ENCODE results near the gene STBD1.
"Not testable (repeated sequence)": the region's sequence is repeated elsewhere in the genome, so short reads cannot be mapped to it uniquely, and the experiment has no call there.

The STBD1 gene

DNA sequence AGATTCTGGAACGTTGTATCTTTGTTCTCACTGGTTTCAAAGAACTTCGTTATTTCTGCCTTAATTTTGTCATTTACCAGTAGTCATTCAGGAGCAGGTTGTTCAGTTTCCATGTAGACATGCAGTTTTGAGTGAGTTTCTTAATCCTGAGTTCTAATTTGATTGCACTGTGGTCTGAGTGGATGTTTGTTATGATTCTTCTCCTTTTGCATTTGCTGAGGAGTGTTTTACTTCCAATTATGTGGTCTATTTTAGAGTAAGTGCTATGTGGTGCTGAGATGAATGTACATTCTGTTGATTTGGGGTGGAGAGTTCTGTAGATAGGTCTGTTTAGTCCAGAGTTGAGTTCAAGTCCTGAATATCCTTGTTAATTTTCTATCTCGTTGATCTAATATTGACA lies 18.7 kb upstream of the STBD1 start:
- DNase-seq, result not testable (repeated sequence)

DNA sequence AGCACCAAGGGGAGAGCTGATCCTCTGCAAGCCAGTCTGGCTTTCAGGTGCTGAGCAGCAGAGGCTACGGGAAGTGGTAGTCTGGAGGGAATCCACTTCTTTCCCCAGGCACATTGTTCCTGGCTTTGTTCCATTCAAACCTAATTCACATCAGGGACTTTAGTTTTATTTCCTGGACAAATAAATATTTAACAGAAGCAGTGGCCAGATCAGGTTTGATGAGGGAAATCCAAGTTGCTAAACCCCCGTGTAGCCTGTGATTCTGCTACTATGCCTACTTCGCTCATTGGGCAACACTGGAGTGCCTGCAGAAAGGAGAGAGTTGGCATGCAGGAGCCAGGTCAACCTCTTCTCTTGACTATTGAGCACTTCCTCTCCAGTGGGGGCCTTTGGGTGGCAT lies 13.8 kb upstream of the STBD1 start:
- DNase-seq, result no peak

DNA sequence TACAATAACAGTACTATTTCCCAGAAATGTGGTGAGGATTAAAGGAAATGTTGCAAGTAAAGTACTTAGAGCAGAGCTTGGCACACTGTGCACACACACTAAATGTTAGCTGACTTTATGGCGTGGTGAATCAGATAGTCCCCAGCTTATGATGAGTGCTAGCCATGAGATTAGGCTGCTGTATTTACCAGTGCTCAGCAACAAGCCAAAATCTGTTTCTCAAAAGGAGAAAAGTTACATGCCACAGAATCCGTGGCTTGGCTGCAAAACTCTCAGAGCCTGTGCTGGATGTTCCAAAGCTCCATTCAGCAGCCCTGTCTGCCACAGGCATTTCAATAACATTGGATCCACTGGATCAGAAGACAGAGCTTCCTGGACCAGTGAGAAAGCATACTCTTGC lies 12.8 kb upstream of the STBD1 start:
- no peak for DNase-seq

DNA sequence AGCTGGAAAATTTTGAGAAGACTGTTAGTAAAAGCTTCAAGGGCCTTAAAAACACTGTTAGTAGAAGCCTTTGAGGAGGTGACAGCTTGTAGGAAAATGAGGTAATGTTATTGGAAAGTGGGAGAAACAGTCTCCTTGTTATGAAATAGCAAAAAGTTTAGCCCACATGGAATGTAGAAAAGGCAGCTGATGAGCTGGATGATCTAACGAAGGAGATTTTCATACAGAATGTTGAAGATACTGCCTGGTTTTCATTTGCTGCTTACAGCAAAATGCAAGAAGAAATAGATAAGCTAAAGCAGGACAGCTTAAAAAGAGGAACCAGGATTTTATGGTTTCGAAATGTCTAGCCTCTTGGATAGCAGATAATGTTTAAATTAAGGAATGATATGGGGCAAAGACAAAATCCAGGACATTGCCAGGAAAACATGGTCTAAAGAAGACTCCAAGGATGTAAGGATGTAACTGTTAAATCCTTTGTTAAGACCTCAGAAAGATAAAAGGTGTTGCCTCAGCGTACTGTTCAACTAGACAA lies 10.2 kb upstream of the STBD1 start:
- no peak for DNase-seq

DNA sequence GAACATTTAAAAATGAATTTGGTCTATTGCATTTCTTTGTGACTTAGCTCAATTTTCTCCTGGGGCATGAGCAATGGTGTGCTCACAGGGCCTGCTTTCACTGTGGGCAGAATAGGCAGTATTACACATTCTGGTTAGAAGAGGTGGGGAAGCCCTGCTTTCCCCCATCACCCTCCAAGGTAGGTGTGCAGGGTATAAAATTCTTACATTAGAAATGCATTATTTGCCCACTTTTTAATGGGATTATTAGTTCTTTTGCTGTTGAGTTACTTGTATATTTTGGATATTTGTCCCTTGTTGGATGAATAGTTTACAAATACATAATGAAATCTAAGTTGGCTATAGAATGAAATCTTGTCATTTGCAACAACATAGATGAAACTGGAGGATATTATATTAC lies 8.3 kb upstream of the STBD1 start:
- DNase-seq, result no peak

DNA sequence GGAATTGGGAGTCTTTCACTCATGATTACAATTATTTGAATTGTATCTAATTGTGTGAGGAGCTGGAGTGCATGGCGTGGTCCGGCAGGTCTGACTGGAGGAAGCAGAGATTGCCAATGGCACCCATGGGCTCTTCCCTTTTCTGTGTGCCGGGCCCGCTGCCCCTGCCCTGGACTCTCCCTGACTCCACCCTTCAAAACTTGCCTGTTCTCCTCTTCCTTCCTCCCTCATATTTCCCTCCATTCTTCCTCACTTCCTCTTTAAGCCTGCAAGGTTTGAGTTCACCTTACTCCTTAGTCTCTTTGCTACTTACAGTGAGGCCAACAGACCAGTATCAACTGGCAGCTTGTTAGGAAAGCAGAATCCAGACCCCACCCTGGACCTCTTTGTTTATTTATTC lies 6.5 kb upstream of the STBD1 start:
- no peak for DNase-seq

DNA sequence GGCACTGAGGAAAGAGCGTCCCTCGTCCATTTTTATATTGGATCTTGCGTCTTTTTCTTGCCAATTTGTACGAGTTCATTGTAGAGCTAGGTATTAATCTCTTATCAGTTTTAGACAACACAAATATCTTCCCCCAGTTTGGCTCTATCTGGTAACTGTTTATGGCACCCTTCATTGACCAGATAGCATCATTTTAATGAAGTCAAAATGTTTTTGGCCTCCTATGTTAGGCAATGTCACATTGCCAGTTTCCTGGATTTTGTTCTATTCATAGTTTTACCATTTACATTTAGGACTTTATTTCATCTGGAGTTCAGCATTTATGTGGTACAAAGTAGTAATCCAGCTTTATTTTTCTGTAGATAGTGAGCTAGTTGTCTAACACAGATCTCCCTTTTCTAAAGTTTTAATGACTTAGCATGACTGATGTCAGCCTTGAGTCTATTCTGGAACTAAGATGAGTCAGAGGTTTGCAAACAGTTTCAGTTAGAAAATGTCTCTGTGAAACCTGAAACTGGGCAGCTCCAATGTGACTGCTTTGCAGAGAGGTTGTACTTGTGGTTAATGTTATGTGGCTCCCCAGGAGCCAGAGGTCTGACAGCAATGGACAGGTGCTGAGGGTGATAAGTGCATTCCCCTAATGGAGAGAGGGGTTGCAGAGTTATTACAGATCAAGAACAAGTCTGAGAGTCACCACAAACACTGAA lies 5.3 kb upstream of the STBD1 start:
- no peak for DNase-seq

DNA sequence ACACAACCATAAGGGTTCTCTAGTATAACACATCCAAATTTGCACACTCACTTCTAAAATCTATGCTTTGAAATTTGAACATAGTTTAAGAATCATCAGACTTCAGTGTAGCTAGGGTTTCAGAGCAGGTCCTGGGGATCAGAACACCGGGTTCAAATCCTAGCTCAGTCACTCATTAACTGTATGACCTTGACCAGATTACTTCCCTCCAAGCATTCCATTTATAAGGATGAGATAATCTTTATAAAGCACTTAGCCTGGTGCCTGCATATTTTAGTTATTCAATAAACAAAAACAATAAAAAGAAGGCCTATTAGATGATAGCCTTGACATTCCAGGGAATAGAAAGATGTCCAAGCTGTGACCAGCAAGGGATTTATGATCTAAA lies 4.8 kb upstream of the STBD1 start:
- DNase-seq, result no peak

DNA sequence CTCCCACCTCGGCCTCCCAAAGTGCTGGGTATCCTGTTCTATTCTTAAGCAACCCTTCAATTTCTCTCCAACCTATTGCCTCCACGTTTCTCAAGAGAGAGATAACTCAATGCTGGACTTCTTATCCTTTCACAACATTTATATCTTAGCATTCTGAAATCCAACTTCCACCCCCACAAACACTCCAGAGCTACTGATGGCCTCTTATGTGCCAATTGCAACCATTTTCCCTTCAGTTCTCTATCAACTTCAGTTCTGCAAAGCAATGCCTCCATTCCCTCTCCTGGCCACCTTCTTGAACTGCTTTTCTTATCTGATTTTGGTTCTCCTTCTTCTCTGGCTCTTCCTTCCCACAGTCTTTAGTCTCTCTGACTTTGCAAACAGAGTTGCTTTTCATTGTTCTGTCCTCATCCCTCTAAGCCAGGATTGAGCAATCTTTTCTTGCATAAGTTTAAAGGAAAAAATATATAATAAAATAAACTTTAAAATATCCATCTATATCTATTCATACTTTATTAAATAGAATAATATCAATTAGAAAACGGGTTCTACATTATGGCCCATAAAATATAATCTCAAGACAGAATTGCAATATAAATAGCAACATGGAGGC lies 3.6 kb upstream of the STBD1 start:
- DNase-seq, result no peak

DNA sequence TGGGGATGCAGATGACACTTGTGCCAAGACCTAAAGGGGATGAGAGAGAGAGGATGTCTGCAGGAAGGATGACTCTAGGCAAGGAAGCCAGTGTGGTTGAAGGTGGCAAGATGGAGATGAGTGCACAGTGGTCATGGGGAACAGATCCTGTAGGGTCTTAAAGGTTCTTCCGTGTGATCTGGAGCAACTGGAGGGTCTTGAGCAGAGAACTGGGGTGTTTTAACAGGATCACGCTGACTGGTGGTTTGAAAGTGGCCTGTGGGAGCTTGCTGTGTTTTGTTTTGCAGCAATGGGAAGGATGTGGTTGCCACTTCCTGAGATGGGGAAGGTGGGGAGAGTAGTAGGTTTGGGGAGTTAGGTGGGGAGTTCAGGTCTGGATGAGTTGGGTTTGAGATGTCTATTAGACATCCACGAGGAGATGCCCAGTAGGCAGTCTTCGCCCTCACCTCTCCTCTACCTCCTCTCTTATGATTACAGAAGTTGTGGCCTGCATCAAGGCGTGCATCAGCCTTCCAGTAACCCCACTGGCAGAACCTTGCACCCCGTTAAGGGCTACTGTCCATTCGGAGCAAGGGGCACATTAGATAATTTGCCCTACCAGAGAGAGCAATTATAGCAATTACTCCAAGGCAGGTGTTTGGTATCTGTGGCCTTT lies 1.4 kb upstream of the STBD1 start:
- peak; percentile 13 for DNase-seq

DNA sequence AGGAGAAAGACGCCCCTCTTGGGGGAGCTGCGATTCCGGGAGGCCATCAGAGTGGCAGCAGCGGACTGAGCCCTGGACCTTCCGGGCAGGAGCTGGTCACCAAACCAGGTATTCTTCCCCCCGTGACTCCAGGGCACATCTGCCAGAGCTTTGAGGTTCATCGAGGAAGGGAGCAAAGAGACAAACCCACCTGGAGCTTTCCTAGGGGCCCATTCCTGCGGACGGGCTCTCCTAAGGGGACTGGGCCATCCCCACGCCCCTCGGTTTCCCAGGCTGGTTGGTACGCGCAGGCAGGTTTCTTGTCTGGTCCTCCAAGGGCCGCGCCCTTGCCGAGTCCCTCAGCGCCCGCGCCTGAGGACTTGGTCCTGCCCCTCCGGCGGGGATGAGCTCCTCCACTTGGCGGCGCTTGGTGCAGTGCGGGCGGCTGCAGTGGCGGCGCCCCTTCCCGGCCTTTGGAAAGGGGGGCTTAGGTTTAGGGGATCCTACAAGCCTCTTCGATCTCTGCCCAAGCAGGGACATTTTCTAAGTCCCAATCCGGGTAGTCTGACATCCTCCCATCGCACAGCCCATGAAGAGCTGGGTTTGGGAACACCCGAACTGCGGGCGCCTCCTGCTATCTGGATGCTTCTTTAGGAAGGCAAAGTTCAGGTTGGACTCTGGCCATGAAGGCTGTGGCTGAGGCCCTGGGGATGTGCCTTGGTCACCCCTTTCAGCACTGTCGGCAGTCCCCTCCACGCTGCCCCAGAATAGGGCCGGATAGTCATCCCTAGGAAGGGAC lies 538 bp downstream of the STBD1 start:
- no peak for DNase-seq

DNA sequence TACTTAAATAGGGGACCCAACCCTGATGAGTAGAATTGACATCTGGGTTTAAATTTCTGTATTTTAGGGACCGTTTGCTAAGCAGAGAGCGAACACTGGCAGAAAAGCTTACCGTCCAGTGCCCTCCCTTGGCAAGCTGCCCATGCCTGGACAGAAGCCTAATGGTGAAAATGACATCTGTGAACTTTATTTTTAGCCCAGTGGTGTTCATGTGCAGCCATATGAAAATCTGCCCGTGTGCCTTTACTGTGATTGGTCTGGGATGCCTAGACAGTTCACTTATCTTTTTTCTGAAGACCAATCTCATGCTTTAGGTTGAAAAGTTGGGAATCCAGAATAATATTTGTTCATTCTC lies 1.1 kb downstream of the STBD1 start:
- no peak for DNase-seq

DNA sequence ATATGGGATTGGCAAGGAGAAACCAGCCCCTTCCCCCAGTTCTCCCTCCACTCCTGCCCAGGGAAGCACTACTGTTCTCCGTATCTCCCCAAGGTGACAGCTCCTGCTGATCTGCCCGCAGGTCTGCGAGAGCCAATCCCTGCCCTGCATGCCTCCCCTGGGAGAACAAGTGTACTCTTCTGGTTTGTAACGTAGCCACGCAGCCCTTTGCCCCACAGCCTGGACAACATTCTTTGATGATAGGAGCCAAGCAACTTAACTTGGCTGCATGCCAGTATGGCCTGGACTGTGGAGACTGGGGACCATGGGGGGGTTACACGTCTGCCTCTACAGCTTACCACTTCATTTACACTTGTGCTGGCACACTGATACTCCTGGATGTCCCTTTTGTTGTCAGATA lies 2.0 kb downstream of the STBD1 start:
- no peak for DNase-seq

DNA sequence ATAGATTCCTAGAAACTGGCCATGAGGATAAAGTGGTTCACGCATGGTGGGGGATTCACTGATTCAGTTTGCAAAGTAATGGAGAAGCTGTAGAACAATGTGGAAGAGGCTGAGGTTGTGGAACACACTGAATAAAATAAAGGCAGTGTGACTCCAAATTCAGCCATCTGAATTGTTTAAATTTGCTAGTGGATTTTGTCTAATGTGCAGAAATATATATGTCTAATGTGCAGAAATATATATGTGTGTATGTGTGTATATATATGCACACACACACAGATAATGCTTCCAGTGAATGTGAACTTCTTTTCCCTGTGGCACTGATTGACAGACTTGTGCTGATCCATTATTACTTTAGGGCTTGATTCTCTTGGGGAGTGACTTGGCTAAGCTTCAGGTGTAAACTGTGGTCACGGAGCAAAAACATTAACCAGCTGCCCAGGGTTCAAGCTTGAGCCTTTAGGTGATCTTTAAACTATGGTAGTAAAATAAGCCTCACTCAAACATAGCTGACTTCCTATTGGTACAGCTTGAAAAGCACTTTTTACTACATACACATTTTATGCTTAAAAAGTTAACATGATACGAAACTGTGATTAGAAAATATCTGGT lies 3.5 kb downstream of the STBD1 start:
- DNase-seq, result no peak

DNA sequence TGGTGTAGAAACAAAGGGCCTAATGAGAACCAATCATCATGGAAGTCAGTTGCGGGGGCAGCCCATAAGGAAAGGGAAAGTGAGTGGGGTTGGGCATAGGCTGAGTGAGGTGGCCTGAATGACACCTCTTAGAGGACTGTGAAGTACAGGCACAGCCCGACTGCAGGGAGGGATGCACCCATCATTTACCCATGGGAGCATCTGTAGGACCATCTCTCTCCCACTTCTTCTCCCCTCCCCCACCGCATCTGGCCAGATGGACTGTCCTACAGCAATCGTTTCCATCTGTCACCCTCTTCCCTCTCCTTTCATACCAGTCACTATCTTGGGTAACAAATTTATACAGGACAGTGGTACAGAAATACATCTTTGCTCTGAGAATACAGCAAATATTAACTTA lies 4.2 kb downstream of the STBD1 start:
- no peak for DNase-seq

DNA sequence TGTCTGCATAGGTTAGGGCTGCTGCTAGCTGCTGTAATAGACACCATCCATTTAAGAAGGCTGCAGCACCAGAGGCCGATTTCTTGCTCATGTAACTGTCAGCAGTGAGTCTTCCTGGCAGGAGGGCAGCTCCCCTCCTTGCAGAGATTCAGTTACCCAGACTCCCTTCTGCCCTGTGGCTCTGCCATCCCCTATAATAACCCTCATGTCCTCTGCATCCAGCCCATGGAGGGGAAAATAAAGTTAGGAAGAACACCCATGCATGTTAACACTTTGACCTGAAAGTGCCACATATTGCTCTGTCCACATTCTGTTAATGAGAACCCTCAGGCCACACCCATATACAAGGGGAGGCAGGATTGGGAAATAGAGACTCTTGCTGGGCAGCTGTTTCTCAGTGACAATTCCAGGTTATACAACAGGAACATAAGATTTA lies 5.4 kb downstream of the STBD1 start:
- DNase-seq, result no peak

DNA sequence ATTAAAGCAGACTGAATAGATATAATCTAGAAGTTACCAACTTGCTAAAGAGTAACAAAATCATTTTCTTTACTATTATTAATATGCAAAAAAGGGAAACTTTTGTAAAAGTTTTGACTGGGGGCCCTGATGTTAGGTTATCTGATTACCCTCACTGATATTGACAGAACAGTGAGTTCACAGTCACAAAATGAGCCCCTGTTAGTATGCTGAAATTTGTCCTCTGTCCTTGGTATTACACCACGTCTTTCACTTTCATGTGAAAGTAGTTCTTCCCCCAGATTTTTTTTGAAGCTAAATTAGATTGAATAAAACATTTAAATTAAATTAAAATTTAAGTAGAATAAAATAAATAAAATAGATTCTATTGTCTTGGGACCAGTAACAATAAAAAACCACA lies 5.9 kb downstream of the STBD1 start:
- no peak for DNase-seq

DNA sequence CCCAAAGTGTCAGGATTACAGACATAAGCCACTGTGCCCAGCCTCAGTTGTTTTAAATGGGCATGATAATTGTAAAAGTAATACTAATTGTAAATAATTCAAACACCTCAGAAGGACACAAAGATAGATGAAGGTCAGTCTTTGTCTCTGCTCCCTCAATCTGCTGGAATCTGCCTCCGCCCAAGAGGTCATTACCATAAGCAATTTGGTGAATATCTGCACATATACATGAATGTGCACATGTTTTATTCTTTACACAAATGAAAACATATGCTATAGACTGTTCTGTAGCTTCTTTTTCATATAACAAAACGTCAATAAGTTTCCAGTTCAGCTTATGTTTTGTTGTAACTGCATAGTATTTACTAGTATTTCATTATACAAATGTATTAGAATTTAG lies 7.0 kb downstream of the STBD1 start:
- no peak for DNase-seq

DNA sequence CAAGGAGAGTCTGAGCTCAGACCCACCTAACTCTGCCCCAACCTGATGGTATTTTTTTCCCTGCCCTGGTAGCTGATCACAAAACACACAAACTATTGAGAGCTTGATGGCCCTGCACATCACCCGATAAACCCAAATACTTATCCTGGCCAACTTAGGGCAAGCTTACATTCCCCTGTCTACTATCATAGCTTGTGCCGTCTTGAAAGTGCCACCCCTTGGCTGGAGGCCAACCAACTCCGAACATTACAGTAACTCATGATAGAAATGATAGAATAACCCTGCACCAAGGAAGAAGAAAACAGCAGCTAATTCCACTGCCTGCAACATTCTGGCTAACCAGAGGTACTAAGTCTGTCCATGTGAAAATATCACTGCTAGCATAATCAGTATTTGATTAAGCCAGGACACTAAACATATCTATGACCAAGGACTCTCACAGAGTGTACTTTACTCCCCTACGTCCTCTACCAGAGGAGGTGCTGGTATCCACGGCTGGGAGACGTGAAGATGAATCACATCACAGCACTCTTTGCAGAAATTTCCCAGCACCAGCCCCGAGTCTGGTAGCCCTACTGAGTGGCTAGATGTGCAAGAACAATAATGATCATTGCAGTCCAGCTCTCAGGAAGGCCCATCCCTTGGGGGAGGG lies 8.9 kb downstream of the STBD1 start:
- DNase-seq, result no peak

DNA sequence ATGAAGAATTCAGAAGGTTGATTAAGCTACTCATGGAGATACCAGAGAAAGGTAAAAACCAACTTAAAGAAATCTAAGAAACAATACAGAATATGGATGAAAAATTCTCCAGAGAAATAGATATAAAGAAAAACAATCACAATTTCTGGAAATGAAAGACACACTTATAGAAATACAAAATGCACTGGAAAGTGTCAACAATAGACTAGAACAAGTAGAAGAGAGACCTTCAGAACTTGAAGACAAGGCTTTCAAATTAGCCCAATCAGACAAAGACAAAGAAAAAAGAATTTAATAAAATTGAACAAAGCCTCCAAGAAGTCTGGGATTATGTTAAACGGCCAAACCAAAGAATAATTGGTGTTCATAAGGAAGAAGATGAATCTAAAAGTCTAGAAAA lies 9.6 kb downstream of the STBD1 start:
- no peak for DNase-seq

DNA sequence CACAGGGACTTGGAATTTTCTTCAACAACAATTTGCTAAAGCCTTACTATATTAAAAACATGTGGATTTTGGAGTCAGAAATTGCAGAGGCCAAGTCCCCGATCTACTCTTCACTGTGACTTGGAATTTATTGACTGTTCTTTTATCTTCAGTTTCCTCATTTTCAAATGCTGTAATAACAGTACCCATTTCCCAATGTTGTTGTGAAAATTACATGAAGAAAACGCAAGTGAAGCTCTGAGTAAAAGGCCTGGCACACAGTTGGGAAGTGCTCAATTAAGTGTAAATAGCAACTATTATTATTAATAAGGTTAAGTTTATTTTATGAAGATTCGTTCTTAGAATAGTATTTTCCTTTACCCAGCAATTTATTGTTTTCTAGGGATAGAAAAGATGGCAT lies 15.7 kb downstream of the STBD1 start:
- DNase-seq, result no peak

DNA sequence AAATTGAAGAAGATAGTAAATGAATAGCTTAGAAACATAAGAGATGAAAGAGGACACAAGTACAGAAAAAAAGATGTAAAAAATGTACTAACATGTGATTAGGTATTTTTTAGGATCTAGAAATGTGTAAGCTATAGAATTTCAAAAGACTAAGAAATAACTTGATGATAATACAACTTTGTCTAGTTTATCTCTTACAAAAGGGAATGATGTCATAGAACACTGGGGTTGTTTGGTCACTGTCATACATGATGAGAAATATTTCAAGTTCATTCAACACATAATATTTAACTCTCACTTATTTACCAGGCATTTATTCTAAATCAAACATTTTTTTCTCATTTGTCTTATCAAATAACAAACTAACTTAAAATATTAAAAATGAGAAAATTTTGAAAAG lies 18.5 kb downstream of the STBD1 start:
- no peak for DNase-seq

DNA sequence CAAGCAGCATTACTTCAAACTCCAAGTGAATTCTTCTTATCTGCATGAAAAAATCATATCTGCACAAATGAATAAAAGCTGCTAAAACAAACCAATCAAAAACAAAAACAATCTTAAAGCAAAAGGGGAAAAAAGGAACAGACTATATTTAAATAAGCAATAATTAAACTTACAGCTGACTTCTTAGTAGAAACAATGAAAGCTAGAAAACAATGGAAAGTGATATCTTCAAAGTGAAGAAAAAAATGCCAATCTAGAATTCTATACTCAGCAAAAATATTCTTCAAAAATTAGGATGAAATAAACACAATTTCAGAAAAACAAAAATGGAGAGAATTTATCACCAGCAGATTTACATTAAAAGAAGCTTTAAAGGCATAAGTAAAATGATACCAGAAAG lies 20.0 kb downstream of the STBD1 start:
- DNase-seq, result no peak

Data from CD4-positive, alpha-beta T cell treated with Interleukin-12 subunit alpha and Interleukin-12 subunit beta, for 1 hour (primary cell).